Forelimb muscle (tissue), 1 donor: ENCODE results near the gene TBC1D22A. TPM values are rescaled to one million over a fixed set of nuclear protein-coding genes. Genes with fewer than 3 reads are reported as not detected.
"Not testable (repeated sequence)": the region's sequence is repeated elsewhere in the genome, so short reads cannot be mapped to it uniquely, and the experiment has no call there.

ENCODE experiments used
- DNase-seq: peaks from one replicate; pipeline ENCODE4 v3.0.0-alpha.2; 2013; ENCODE audit warnings: low read depth
- polyA plus RNA-seq: library from polyadenylated mRNA; unstranded; fragments of 120-200 nt; gene quantifications from one replicate; pipeline ENCODE4 v1.2.1, GENCODE V29; 2013; ENCODE audit not compliant: insufficient read length

The TBC1D22A gene
- polyA plus RNA-seq, 1 donor = 14.2 TPM

DNA sequence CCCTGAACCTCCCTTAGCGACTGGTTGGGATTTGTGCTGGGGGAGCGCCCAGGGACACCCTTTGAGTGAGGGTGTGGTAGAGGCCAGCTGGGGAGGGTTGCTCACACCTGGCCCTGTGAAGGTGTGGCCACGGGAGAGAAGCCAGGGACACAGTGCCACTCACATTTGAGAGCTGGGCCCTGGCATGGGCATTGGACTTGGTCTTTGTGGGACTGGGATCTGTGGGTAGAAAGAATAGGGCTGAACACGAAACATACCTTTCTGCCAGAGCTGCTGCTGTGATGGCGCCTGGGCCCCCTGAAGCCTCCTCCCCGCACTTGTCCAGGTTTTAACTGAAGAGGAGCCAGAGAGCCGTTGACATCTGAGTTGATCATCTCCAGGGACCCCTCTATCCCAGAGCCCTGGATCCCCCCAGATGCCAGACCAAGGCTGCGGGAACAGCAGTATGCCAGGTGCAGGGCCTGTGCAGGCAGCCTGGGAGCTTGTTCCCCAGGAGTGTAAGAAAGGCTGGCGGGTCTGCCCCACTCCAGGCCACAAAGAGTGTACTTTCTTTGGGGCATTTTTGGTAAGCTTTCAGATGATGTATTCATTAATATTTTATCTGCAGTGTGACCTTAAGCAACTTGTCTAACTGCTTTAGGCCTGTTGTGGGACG is 284.1 kb downstream of the TBC1D22A start:
- DNase-seq = no peak

DNA sequence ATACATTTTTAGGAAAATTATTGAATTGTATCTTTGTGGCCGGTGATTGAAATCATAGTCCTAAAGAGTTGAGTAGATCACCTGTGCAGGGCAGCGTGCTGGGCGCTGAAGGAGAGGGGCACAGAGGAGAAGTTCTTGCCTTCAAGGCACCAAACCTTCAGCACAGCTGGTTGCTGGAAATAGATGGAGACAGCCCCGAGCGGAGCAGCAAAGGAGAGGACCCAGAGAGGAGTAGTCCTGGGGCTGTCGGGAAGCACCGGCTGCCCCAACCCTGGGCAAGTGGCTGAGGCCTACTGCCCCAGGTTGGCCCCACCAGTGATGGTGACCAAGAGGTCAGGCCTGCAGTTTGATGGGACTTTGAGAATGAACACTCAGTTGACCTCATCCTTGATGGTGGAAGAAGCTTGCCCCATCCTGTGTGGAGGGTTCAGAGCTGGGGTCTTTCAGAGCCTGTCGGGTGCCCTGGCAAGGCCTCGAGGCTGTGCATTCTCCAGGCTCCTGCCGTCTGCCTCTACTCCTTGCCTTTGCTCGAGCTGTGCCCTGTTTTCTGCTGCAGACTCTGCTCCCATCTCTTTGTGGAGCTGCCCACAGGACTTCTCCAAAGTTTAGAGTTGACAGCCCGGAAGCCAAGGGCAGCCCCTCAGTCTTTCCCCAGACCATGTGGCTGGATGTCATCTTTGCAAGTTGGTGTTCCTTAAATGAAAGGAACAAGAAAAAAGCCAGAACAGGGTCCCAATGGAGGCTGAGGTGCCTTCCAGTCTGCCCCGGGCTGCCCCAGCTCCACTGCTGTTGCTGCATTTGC is 285.1 kb downstream of the TBC1D22A start:
- DNase-seq = no peak

DNA sequence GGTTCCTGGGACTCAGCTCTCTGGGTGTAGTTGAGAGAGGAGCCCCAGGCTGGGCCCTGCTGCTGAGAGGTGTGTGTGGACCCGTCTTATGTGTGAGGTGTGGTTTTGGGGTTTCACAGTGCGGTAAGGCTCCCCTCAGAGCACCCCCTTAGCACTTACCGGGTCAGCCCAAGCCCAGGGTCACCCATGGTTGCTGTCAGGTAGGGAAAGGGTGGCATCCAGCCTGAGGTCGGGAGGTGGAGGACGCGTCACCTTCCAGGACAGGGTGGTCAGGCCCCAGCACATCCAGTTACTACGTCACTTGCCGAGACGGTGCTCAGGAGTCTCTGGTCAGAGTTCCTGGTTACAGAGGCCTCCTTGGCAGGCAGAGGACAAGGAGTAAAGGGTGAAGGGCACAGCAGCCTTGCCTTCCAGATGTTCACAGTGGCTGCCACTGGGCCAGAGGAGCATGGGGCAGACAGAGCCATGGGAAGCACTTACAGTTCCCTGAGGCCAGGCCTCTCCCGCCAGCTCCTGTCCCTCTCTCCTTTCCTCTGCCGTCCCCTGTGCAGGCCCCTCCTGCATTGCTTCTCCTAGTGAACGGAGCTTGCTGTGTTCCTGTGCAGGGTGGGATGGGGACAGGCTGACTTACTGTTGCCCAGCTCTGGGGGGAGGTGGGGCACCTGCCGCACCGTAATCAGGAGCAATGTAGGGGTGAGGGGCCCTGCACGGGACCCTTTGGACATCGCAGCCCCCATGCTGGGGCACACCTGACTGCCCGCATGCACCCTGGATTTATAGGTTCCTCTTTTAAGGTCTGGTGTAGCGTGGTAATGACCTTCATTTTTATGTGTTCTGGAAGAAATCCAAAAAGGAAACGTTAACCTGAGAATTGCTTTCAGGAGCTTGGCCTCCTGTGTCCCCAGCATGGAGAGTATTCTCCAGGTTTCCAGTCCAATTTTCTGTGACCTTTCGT is 285.9 kb downstream of the TBC1D22A start:
- DNase-seq = no peak

DNA sequence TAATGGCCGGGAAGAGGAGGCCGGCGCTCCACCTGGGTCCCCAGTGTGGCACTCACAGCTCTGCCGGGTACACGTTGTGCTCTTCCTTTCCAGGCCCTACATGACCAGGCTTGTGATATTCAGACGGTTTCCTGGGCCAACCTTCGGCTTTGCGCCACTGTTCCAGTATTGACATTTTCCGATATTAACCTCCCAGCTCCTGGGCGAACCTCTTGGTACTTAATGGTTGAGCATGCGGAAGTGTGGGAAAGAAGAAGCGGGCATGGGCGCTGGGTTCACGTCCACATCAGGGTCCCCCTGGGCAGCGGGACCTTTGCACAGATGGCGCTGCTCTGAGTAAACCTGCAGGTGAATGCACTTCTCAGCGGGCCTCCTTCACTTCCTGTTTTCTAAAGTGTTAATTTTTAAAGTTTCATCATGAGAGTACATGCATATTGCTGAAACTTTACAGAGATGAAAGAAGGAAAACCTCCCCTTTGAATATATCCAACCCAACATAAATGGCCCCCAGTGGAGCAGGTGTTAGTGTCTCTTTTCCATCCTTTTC is 286.7 kb downstream of the TBC1D22A start:
- DNase-seq = no peak

DNA sequence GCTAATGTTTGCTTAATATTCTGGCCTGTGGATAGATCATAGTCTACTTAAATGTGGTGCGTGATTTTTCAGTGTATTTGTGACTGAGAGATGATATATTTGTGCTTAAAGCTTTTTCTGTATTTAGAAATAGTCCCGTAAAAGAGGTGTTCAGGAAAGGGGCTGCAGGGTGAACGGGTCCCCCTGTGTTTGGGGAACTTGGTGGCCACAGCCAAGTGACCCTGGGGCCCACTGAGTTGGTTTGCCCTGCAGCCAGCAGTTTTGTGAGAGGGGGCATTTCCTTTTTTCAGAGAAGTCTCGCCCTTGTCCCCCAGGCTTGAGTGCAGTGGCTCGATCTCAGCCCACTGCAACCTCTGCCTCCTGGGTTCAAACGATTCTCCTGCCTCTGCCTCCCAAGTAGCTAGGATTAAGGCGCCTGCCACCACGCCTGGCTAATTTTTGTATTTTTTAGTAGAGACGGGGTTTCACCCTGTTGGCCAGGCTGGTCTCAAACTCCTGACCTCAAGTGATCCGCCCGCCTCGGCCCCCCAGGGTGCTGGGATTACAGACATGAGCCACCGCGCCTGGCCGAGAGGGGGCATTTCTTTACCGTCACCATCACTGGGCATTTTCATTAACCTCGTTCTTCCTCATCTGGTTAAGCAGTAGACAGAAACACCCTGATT is 287.4 kb downstream of the TBC1D22A start:
- not testable (repeated sequence) for DNase-seq

DNA sequence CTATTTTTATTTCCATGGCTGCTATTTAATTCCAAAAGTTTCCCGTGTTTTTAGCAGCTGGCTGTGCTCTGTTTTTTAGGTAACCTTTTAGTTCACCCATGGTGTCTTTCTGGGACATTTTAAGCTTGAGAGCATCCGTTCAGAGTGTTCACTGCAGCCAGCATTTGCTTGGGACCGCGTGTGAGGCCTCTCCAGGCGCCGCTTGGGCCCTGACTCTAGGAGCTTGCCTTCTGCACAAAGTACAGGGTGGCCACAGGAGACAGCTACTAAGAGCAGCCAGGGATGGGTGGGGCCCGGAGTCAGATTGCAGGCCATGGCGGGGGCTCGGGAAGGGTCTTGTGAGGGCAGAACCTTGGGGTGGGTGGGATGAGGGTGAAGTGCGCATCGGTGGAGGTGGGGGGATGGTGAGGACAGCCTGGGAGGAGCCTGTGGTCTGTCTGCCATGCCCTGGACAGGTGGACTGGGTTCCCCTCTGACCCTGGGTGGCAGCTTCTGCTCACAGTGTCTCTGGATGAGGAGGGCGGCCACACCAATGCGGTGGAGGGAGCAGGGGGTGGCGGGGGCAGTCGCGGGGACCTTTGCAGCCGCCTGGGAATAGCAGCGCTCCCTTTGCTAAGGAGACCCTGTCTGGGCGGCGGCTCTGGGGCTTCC is 288.1 kb downstream of the TBC1D22A start:
- no peak for DNase-seq

DNA sequence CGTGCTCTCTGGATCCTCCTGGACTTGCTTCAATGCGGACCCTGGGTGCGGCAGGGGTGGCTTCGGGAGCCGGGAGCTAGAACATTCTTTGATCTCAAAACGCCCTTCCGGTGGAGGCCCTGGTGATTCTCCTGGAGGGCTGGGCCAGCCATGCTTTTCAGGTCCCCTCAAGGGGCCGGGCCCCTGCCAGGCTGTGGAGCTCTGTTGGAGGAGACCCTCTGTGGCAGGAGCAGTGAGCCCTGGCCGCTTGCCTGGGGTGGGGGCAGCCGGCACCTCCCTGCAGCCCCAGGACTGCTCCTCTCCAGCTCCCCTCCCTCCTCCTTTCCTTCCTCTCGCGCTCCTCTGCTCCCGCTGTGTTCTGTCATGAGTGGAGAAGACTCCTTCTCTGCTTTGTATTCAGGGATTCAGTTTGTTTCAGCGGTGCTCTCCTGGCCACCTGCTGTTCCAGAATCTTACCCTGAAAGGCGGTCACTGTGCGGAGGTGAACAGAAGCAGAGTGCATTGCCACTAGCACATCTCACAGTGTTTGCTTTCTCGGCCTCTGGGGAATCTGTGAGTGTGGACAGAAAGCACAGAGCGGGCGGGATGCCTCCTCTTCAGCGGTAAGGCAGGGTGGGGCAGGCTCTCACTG is 289.1 kb downstream of the TBC1D22A start:
- DNase-seq = no peak

DNA sequence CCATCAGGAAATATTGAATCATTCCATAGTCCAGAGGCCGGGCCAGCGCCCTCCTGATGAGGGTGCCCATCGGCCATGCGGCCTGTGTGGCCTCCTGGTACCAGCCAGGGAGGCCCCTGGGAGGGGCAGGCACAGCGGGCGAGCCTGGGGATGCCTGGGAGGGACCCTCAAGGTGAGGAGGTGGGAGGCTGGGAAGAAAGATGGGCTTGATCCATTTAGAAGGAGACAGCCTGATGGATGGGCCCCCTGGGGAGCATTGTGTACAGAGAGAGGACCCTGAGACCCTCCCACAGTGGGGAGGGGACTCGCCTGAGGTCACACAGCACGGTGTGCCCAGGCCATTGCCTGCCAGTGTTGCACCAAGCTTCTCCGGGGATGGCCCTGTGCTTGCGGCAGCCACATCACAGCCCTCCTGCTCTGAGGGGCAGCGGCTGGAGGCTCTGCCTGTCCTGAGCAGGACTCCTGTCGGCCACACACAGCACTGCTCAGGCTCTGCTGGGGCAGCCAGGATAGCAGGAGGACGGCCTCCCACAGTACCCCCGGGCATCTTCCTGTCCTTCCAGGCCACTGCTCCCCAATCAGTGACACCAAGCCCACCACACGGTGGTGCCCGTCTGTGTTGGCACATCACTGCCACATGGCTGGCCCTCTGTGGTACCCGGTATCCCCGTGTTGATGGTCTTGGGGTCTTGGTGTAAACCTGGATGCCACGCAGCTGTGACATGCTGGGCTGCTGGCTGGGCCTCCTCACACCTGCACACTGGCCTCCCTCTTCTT is 290.0 kb downstream of the TBC1D22A start:
- no peak for DNase-seq

DNA sequence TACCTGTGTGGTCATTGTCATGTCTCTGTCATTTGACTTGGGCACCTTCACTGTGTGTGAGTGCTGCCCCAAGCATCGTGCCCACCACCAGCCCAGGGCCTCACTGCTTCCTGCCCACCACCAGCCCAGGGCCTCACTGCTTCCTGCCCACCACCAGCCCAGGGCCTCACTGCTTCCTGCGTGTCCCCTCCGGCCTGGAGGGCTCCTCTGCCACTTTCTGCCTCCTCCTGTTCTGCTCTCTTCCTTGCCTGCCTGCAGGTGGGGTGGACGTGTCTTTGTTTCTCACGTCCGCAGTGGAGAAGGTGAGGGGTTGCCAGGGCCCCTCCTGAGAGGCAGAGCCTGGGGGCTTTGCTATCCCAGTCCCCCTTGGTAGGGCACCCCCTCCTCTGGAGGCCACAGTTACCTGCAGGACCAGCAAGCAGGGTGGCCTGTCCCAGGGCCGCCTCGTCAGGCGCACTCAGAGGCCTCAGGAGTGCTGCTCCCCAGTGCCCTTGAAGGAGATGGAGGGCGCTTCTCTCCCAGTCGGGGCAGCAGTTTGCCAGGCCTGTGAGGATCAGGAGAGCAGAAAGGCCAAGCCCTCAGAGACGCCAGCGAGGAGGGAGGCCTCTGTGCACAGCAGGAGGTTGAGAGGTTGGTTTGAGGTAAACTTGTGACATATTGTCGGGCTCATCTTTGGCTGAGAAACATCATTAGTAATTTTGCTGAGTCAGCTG is 290.7 kb downstream of the TBC1D22A start:
- DNase-seq = no peak

DNA sequence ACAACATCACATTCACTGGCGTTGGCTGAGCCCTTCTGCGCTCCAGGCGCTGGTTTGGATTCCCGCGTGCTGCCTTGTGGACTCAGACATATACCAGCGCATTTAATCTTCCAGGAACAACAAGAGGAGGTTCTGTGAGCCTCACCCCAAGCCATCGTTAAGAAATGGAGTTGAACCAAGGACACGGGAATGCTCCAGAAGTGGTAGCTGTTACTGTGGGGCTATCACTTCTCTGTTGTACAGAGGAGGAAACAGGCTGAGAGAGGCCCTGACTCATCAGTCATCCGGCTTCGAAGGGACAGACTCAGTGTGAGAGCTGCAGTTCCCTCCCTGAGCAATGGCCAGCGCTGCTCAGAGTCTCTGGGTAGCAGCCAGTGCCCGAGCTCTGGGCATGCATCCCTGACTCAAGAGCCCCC is 291.3 kb downstream of the TBC1D22A start:
- DNase-seq = no peak

DNA sequence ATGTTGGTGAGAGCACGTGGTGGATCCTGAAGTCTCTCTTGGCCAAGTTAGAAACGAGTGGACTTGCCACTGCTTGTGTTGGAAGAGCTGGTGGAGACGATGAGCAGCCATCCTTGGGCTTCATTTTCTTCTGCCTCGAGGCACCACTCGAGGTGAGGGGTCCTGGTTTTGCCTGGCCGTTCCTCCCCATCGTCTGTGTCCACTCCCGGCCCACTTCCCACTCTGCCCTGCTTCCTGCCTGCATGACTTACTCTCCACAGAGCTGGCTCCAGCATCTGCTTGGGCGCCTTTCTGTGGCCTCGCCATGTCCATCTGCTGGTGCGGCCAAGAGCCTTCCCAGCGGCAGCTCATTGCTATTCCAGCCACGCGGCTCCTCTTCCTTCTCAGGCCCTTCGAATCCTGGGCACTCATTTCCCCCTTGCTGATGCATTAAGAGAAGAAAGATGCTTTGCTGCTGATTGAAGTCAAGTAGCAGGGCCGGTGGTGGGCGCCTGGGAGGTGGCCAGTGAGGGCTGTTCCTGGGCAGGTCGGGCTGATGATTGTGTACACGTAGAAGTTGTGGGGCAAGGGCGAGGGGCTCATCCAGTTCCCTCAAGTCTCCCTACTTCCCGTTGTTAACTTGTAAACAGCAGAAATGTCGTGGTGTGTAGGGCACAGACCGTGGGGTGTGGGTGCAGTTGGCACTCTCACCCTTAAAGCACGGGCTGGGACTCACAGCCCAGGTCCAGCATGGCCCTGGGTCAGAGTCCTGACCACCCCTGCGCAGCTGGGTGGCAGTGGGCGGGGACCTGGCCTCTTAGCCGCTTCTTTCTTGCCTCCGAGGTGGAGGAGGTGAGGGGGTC is 292.0 kb downstream of the TBC1D22A start:
- DNase-seq = no peak

DNA sequence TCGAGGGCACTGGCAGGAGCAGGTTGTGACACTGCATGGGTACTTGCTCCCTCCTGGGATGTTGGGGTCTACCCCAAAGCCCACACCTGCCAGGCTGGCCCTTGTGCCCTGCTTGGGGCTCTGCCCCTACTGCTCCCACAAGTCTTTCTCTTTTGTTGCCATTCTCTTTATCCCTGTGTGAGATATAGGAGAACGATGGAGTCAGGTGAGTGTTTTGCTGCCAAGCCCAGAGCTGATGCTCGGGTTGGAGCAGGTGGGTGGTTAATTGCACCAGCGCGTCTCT is 292.6 kb downstream of the TBC1D22A start:
- DNase-seq = no peak

DNA sequence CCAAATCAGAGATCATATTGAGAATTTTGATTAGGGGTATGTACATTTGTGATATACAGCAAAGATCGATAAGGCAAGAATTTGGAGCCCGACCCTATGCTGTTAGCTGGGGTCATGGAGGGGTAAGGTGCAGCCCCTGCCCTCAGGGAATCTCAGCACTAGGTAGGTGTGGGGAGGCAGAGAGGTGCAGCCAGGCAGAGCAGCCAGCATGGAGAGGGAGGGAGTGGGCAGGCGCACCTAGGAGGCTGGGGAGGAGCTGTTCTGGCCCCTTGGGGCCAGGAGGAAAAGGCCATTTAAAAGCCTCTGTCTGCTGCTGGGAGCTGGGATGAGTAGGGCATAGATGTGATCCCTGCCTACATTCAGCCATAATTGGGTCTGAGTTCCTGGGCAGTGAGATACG is 293.0 kb downstream of the TBC1D22A start:
- DNase-seq = no peak

DNA sequence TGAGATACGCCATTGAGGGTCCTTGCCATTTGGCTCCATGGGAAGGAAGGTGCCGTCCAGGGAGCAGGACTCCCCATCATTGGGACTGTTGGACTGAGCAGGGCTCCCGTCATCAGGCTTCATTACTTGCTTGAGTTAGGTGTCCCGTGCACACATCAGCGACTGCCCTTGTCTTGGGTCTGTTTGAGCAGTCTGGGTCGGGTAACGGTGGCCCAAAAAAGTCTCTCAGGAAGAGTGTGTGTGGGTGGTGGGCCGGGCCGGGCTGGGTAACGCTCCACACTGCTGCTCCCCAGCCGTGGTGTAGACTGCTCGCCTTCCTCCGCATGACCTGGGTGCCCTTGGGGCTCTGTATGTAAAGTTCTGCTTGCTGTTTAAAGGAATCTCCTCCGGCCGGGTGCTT is 293.5 kb downstream of the TBC1D22A start:
- DNase-seq = no peak

DNA sequence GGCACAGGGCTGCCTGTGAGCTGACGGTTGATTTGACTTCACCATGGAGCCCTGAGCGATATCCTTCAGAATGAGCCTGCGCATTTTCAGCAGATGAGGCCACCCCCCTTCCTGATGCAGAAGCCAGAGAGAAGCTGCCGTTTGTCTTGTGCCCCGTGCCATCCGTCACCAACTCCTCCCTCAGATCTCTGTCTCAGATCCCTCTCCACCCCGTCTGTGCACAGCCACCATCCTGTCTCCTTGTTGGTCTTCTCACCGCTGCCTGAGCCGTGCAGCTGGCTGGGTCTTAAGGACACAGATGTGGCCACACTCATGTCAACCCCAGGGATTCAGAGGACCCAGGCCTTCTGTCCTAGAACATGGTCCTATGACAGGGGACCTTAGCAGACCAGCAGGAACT is 293.9 kb downstream of the TBC1D22A start:
- no peak for DNase-seq

DNA sequence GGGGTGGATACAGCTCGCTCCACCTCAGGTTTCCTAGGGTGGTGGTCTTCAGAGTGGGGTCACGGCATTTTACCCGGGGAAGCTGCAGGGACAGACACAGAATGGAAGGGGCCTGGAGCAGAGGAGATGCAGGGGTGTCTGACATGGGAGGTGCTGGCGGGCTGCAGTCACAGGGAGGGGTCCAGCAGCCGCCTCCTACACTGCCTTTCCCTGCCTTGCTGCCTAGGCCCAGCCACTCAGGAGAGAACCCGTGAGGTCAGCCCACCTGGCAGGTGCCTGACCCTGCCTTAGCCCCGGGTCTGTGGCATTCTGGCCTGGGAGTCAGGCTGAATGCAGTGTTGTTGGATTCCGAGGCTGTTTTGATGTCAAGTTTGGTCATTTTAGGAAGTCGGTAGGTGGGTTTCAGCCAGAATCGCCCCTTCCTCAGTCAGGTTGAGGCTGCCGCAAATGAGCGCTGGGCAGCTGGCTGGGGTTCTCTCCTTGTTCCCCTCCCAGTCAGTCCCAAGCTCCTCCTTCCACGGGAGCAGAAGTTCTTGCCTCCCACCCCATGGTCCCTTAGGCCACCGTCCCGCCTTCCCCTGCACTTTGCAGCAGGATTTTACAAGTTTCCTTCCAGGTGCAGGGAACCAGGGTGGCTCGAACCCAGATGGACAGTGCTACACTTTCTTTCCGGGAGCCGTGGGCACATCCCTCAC is 294.5 kb downstream of the TBC1D22A start:
- no peak for DNase-seq

DNA sequence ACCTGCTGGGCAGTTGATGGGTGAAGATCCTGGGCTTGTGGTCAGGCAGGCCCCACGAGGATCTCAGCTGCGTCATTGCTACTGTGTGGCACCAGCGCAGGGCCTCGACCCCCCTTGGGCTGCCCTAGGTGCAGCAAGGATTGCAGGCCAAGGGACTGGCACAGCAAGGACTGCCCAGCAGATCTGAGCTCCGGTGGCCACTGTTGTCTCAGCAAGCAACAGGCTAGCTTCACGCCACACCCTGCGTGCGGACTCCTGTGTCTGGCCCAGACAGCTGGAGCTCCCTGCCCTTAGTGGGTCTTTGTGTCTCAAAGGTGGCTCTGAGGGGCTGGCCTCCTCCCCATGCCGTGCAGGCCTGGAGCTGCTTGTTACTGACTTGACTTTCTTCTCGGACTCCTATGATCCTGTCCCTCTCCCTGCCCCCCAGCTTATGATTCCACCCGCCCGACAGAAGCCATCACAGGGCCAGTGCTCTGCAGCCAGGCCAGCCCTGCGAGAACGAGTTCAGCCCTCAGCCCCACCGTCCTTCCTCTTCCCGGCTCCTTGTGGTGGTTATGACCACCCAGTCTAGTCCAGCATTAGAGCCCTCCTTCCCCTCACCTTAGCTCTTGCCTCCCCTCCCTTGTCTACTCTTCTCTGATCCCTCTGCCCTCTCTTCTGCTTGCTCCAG is 295.6 kb downstream of the TBC1D22A start:
- DNase-seq = no peak
